GM12878 (cell line): ENCODE results near the gene KIAA0319L.

Experiments
- CTCF ChIP-seq, 3 experiments: IDR thresholded peaks in 2 of 3; conservative IDR thresholded peaks in 1 of 3; 2 replicates each; pipeline ENCODE4 v1.5.1; 2011; ENCODE audit warnings: low read depth in 3 of 3, low read length in 3 of 3, mild to moderate bottlenecking in 3 of 3, control low read depth in 2 of 3, moderate library complexity in 2 of 3, inconsistent platforms in 1 of 3, mixed read lengths in 1 of 3; ENCODE audit not compliant: control insufficient read depth in 2 of 3, insufficient read depth in 1 of 3; ENCODE audit errors: extremely low read depth in 1 of 3
- ESRRA ChIP-seq: IDR thresholded peaks from 2 replicates; pipeline ENCODE4 v1.6.1; 2012; ENCODE audit warnings: mild to moderate bottlenecking, low read length, improper control_type of control experiment
- HDAC2 ChIP-seq: fragments of 200-600 bp; sonication (generic); IDR thresholded peaks from 2 replicates; pipeline ENCODE4 v1.6.1; 2017
- MAX ChIP-seq: IDR thresholded peaks from 2 replicates; pipeline ENCODE4 v1.6.1; 2012; ENCODE audit warnings: low read depth, low read length, improper control_type of control experiment
- RAD21 ChIP-seq: IDR thresholded peaks from 2 replicates; pipeline ENCODE4 v1.6.1; 2011; ENCODE audit warnings: mild to moderate bottlenecking, low read depth, low read length, moderate library complexity; ENCODE audit not compliant: insufficient read depth
- SREBF1 ChIP-seq: IDR thresholded peaks from 2 replicates; pipeline ENCODE4 v1.6.1; 2012; ENCODE audit warnings: mild to moderate bottlenecking, low read length
- TARDBP ChIP-seq: IDR thresholded peaks from 2 replicates; pipeline ENCODE4 v1.6.1; 2016; ENCODE audit warnings: borderline replicate concordance
- USF1 ChIP-seq: IDR thresholded peaks from 2 replicates; pipeline ENCODE4 v1.6.1; 2011; ENCODE audit warnings: borderline replicate concordance, low read depth, mild to moderate bottlenecking, moderate library complexity, mixed read lengths, low read length; ENCODE audit not compliant: insufficient read depth; ENCODE audit errors: extremely low read length
- YBX1 ChIP-seq: fragments of 450-650 bp; IDR thresholded peaks from 2 replicates; pipeline ENCODE4 v1.6.1; 2016; ENCODE audit warnings: antibody characterized with exemption

GRCh38 chr1:35452106-35452774 is 105.0 kb downstream of the KIAA0319L start:
- TF ChIP-seq TARDBP (no peak), CTCF (IDR thresholded peaks at IDR 0.05 in 2 of 3, conservative IDR thresholded peaks at IDR 0.05 in 1 of 3; ENCODE audit: control insufficient read depth in 2 of 3, extremely low read depth in 1 of 3, insufficient read depth in 1 of 3, low read depth in 3 of 3, low read length in 3 of 3) (no peak), ESRRA (no peak), YBX1 (no peak), SREBF1 (no peak), USF1 (no peak), MAX (no peak), HDAC2 (no peak), RAD21 (no peak)
